ENCODE data around the gene CAPN5. TPM values are rescaled to one million over a fixed set of nuclear protein-coding genes. Genes with fewer than 3 reads are reported as not detected.

CAPN5 gene
- polyA plus RNA-seq, 2 of the 4 experiments (the other 2 are of a cell fraction): 9.4 to 12.9 TPM

GRCh38 chr11:77035580-77035979, 31.2 kb upstream of the CAPN5 start (continued):
- TF ChIP-seq RFX5 (IDR thresholded peaks at IDR 0.05) (no peak), EP300 (IDR thresholded peaks at IDR 0.05) (no peak), NR3C1 (IDR thresholded peaks at IDR 0.05) (no peak), E2F6 (IDR thresholded peaks at IDR 0.05; ENCODE audit: borderline replicate concordance, low read depth) (no peak), ZSCAN20 (CRISPR knock-in tag; IDR thresholded peaks at IDR 0.05) (no peak)

- Histone ChIP-seq H3K4me3 (no peak overlapping the region), H3K9me3 (no peaks in the 10 kb centered on the region), H3K27ac (peak overlapping the region; percentile 12 to 20; a peak in 2 of 6 replicates), H3K4me2 (no peak overlapping the region; the same call in 2 of the 3 replicates), H3K4me1 (peaks cover 28% of the 10 kb centered on the region)
- FAIRE-seq (no peak), ATAC-seq (no peak), DNase-seq (ENCODE audit: low read depth in 1 of 2, low spot score in 1 of 2) (no peak)
- no peak for TF ChIP-seq KDM1A (IDR thresholded peaks at IDR 0.05; ENCODE audit: low read depth)
- no peak for TF ChIP-seq HOXA7 (CRISPR knock-in tag; IDR thresholded peaks at IDR 0.05)
- no peak for TF ChIP-seq BCL3 (IDR thresholded peaks at IDR 0.05)
- TF ChIP-seq SREBF2 (IDR thresholded peaks at IDR 0.05): no peak
- no peak for TF ChIP-seq TFCP2L1 (CRISPR knock-in tag; IDR thresholded peaks at IDR 0.05)
- TF ChIP-seq NPAS2 (CRISPR knock-in tag; IDR thresholded peaks at IDR 0.05; ENCODE audit: borderline replicate concordance): no peak
- no peak for TF ChIP-seq NFE2L2 (conservative IDR thresholded peaks at IDR 0.05; ENCODE audit: low read length)
- no peak for TF ChIP-seq RAD21 (conservative IDR thresholded peaks at IDR 0.05 in 1 of 2, IDR thresholded peaks at IDR 0.05 in 1 of 2)
- TF ChIP-seq GATA3 (IDR thresholded peaks at IDR 0.05; ENCODE audit: borderline replicate concordance): no peak
- TF ChIP-seq CBX2 (IDR thresholded peaks at IDR 0.05; ENCODE audit: borderline replicate concordance, low read depth): no peak
- no peak for TF ChIP-seq RCOR1 (IDR thresholded peaks at IDR 0.05; ENCODE audit: low read depth, low read length)
- TF ChIP-seq JUNB (IDR thresholded peaks at IDR 0.05): no peak
- TF ChIP-seq ESRRA (IDR thresholded peaks at IDR 0.05; ENCODE audit: borderline replicate concordance, low read length): no peak
- WGBS (ENCODE audit: missing lambda C conversion rate): 28% methylated on average over 5 of the region's 5 CpGs
- CTCF ChIA-PET: interaction anchor here (0.6 to 7.9 kb wide), 9 partner anchors 10 to 302 kb away, joined by 3 to 72 read pairs (median 4); no protein-coding TSS in a partner anchor
- POLR2A ChIA-PET: no interaction called here
Measured at GRCh38 chr11:77036398-77036797, 30.4 kb upstream of the CAPN5 start.

GRCh38 chr11:77037057-77037456, 29.7 kb upstream of the CAPN5 start:
- DNase-seq (ENCODE audit: low read depth in 1 of 2, low spot score in 1 of 2) (no peak), FAIRE-seq (no peak), ATAC-seq (no peak)
- peaks cover 28% of the 10 kb centered on the region for H3K4me1 ChIP-seq
- no peak overlapping the region for H3K4me2 ChIP-seq
- peak overlapping the region; percentile 12 to 20; a peak in 1 of 6 replicates for H3K27ac ChIP-seq
- no peak overlapping the region for H3K4me3 ChIP-seq
- POLR2A ChIA-PET: no interaction called here
- H3K9me3 ChIP-seq: no peaks in the 10 kb centered on the region
- CTCF ChIA-PET: interaction anchor here (1.1 to 7.9 kb wide), 5 partner anchors 9 to 117 kb away, joined by 3 to 72 read pairs (median 16); no protein-coding TSS in a partner anchor
- 90% methylated on average over 10 of the region's 10 CpGs for WGBS (ENCODE audit: missing lambda C conversion rate)
- no peak for TF ChIP-seq TFCP2L1 (CRISPR knock-in tag; IDR thresholded peaks at IDR 0.05)
- no peak for TF ChIP-seq RAD21 (conservative IDR thresholded peaks at IDR 0.05 in 1 of 2, IDR thresholded peaks at IDR 0.05 in 1 of 2)
- no peak for TF ChIP-seq SMC3 (IDR thresholded peaks at IDR 0.05)
- TF ChIP-seq REST (IDR thresholded peaks at IDR 0.05): no peak
- TF ChIP-seq PBX3 (IDR thresholded peaks at IDR 0.05): no peak
- no peak for TF ChIP-seq GATA3 (IDR thresholded peaks at IDR 0.05; ENCODE audit: borderline replicate concordance)
- no peak for TF ChIP-seq MAFK (IDR thresholded peaks at IDR 0.05; ENCODE audit: partially characterized antibody)
- no peak for TF ChIP-seq CBX8 (IDR thresholded peaks at IDR 0.05)
- TF ChIP-seq HOXB13 (CRISPR knock-in tag; IDR thresholded peaks at IDR 0.05; ENCODE audit: low read depth): no peak
- TF ChIP-seq HMGXB4 (CRISPR knock-in tag; IDR thresholded peaks at IDR 0.05; ENCODE audit: borderline replicate concordance): no peak
- no peak for TF ChIP-seq KDM1A (IDR thresholded peaks at IDR 0.05; ENCODE audit: low read depth)
- TF ChIP-seq HOXB5 (CRISPR knock-in tag; IDR thresholded peaks at IDR 0.05): no peak
- TF ChIP-seq EP300 (IDR thresholded peaks at IDR 0.05): no peak
